Fibroblast of mammary gland (primary cell): ENCODE measurements around the gene DNAH1.

ENCODE experiments used
- DNase-seq: peaks from one replicate; pipeline ENCODE4 v3.0.0-alpha.2; 2010; ENCODE audit warnings: low read depth
- H3K4me3 ChIP-seq: 2 replicates; pipeline ENCODE4 v1.5.1; 2011; ENCODE audit warnings: low read depth, mild to moderate bottlenecking, low read length, moderate library complexity; ENCODE audit not compliant: control insufficient read depth
- CTCF ChIP-seq: conservative IDR thresholded peaks from 2 replicates; pipeline ENCODE4 v1.5.1; 2011; ENCODE audit warnings: low read depth, low read length, inconsistent platforms; ENCODE audit not compliant: control insufficient read depth, insufficient read depth

DNAH1 gene

GRCh38 chr3:52432691-52433141 lies 116.6 kb downstream of the DNAH1 start:
- DNase-seq = no peak
- no peak overlapping the region for H3K4me3 ChIP-seq
- no peak for TF ChIP-seq CTCF

- no peak for TF ChIP-seq CTCF
- DNase-seq = no peak
- H3K4me3 ChIP-seq = no peak overlapping the region
These were observed 117.3 kb downstream of the DNAH1 start for GRCh38 chr3:52433328-52433995.

- no peak overlapping the region for H3K4me3 ChIP-seq
- no peak for TF ChIP-seq CTCF
- DNase-seq = no peak
These were observed 117.9 kb downstream of the DNAH1 start for GRCh38 chr3:52433996-52434479.

- H3K4me3 ChIP-seq = no peak overlapping the region
- no peak for TF ChIP-seq CTCF
- DNase-seq = no peak
These were observed 118.5 kb downstream of the DNAH1 start for GRCh38 chr3:52434491-52435115.

GRCh38 chr3:52435246-52436101 lies 119.4 kb downstream of the DNAH1 start:
- no peak for DNase-seq
- no peak overlapping the region for H3K4me3 ChIP-seq
- no peak for TF ChIP-seq CTCF

- peak; percentile 70 for DNase-seq
- TF ChIP-seq CTCF = no peak
- H3K4me3 ChIP-seq = no peak overlapping the region
These were observed 120.5 kb downstream of the DNAH1 start for GRCh38 chr3:52436500-52437149.
